SKM-1 (cell line): ENCODE measurements around the gene LRRC63.
"Not testable (repeated sequence)": the region's sequence is repeated elsewhere in the genome, so short reads cannot be mapped to it uniquely, and the experiment has no call there.

Experiments
- DNase-seq: peaks from one replicate; lab custom pipeline; 2025; ENCODE audit not compliant: unreplicated experiment; lab: John Stamatoyannopoulos, UW

The LRRC63 gene, protein sequence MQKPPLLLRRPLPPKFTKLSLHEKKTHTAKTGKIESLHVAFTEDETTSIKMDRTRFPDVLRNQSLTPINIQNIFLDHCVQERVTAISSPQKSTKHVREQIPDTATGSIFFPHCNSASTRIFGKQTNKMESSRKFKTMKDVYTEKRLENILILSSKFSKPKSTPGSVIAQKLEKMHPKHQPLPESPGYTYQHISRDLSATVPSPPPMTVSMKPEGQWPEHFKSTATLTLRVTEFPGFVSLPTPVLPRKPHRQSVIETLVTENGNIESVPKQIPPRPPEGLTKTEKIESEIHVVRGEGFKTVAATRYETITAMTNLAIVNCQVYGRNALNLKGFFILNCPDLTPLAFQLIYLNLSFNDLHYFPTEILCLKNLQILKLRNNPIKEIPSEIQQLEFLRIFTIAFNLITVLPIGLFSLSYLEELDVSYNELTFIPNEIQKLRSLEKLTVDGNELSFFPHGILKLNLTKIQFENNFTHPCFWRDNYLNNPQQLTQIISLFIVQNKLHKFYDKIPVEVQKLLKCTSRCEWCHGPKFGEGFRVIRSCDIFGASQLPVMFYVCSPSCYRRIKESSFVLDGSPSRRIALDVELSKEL

DNA sequence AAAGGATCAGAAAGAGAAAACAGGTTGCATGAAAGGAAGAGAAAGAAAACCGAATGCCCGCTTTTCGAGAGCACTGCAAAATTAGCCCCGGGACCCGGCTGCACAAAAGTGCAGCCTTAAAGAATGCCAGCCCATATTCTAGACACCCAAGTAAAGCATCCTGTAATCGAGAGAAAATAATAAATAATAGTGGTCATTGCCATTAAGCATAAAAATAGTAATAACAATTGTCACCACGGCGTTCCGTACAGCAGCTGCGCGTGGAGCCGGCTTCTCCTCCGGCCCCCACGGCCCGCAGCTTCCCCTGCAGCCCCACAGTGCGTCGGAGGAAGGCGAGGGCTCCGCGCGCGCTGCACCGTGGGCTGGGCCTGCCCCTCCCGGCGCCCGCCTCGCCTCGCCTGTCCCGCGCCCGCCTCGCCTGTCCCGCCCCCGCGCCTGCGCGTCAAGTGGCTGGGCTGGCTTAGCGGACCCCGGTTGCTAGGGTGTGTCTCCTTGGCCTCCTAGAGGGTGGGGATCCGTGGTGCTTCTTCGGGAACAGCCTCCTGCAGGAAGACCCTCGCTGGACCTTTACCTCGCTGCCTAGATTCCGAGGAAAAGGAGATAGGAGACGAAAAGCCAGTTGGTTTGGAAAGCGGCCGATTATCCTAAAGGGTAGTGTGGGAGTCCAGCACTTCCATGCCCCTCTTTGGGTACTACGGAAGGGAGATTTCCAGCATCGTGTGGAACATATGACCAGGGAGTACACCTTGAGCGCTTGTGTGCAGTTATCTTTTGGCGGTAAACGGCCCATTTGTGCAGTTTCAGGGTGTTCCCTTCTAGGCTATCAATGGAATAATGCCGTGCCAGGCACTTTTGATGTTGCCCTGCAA lies at the start of gene LRRC63:
Gene LRRC63 (plus strand): TSS at position 446 of the 869 bp plus-strand sequence. CDS start 1,107 bp downstream, outside the sequence.
- peak; percentile 71 for DNase-seq

GRCh38 chr13:46162741-46163140 lies 49.0 kb upstream of the LRRC63 start:
- DNase-seq: not testable (repeated sequence)

GRCh38 chr13:46164661-46165060 lies 47.1 kb upstream of the LRRC63 start:
- no peak for DNase-seq

GRCh38 chr13:46165485-46166223 lies 46.1 kb upstream of the LRRC63 start:
- DNase-seq: no peak

- DNase-seq: no peak
Observed at GRCh38 chr13:46166224-46166584, 45.5 kb upstream of the LRRC63 start.

- no peak for DNase-seq
Observed at GRCh38 chr13:46166947-46167610, 44.6 kb upstream of the LRRC63 start.

DNA sequence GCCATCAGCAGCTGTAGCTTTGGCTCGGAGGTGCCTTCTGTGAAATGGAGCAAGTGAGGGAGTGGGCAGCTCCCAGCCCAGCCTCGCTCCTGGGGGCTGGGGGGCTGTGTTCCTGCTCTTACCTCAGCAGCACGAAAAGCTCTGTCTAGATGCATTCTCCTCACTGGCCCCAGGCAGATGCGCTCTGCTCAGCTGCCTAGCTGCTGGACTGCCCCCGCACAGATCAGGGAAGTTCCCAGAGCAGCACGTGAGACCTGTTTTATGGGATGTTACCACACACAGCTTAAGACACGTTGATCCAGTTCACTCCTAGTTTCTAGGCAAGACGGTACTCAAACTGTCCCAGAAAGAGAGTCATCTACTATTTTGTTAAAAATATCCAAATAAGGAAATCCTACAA lies 43.4 kb upstream of the LRRC63 start:
- peak; percentile 53 for DNase-seq

- DNase-seq: peak; percentile 20
Observed at GRCh38 chr13:46168783-46169182, 42.9 kb upstream of the LRRC63 start.

- no peak for DNase-seq
Observed at GRCh38 chr13:46169758-46170157, 42.0 kb upstream of the LRRC63 start.

GRCh38 chr13:46170268-46170667 lies 41.5 kb upstream of the LRRC63 start:
- no peak for DNase-seq

GRCh38 chr13:46170687-46171086 lies 41.0 kb upstream of the LRRC63 start:
- peak; percentile 68 for DNase-seq

DNA sequence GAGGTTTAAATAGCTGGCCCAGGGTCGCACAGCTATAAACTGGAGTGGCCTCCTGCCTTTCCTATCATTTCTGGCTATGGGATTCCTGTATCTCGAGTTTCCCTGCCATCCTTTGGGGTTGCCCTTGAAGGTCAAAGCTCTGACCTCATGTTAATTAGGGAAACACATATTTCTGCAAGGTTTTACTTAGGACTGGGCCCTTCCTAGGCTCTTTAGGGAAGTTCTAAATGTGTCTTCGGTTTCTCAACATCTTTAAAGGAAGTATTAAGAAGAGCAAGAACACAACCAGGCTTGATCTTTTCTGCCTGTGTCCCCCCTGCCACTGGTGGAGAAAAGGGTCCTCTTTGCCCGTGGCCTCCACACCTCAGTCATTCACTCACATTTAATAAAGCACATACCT lies 40.5 kb upstream of the LRRC63 start:
- peak; percentile 82 for DNase-seq

GRCh38 chr13:46171739-46172138 lies 40.0 kb upstream of the LRRC63 start:
- no peak for DNase-seq

DNA sequence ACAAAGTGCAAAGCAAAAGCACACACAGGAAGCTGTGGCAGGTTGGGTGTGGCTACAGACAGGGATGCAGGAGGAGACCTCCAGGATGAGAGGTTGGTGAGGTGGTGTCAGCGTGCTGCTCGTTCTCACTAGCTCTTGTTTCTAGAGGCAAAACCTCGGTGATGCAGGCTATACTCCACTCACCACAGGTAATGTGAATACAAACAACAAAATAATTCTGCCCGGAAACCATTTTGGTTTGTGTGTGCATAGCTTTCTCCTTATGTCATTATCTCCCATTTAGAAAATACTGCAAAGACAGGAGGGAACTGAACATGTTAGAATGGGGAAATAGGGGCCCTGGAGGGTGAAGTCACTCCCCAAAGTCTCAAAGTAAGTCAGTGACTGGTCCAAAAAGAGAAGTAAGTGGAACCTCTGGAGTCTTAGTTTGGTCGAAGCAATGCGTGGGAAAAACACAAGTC lies 39.2 kb upstream of the LRRC63 start:
- DNase-seq: peak; percentile 88

DNA sequence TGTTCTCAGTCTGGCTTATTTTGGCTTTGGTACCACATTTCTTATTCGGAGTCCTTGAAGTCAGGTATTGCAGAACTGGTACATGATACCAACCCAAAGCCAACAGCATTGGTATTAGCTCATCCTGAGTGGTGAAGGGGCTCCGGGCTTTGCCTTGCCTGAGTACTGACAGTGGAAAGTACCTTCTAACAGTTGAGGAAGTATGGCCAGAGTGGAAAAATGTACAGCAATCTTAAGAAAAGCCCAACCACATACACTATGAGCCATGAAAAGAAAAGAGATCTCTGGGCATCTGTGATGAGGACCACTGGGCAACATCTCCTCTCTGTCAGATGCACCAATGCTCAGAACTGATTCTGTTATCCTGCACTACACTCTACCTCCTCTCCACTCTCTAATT lies 38.1 kb upstream of the LRRC63 start:
- DNase-seq: no peak

DNA sequence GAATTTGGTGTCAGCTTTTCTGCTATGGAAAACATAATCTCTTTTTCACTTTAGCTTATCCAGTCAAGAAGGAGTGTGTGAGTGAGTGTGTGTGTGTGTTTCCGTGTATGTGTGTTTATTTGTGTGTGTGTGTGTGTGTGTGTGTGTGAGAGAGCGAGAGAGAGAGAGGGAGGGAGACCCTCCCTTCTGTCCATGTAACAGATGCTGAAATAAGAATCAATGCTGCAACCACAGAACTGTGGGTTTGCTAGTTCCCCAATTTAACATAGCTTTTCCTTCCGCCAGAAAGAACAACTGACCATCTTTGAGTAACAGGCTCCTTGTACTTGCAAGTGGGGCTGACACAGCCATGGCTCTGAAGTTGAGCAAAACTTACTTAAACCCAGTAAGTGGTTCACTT lies 35.0 kb upstream of the LRRC63 start:
- peak; percentile 89 for DNase-seq

DNA sequence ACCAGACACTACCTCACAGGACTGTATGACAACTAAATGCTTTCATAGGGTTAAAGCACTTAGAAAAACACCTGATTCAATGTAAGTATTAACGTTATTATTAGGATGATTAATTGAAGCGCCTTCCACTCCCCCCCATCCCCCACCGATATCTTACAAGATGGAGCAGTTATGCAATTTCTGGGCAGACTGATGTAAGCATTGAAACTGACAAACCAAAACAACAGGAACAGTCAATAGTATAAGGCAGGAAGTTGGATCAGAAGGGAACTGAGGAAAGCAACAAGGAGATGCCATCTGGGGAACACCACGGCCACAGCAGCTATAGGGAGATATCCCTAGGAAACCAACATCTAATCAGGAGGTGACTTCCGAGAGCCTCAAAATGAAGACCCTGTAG lies 33.6 kb upstream of the LRRC63 start:
- peak; percentile 12 for DNase-seq

GRCh38 chr13:46178821-46179220 lies 32.9 kb upstream of the LRRC63 start:
- DNase-seq: no peak

DNA sequence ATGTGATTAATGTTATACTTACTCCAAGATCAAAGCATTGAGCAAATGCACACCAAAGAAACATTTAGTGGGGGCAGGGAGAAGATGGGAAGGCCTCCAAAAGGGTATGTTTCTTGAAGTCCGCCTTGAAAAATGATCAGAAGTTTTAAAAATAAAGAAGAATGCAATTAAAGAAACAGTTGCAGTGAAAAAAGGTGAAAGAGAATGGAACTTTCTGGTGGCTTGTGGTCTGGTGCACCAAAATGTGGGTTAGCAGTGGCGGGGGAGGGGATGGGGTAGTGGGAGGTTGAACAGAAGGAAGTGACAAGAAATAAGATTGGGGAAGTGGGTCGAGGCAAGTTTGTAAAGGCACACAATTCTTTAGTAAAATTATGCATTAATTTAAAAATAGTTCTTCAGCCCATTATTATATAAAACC lies 32.2 kb upstream of the LRRC63 start:
- DNase-seq: peak; percentile 86
